T-helper 2 cell treated with Interferon-gamma antibody and Interleukin-4, amounts not matched to agents 5 μg/mL and 100 μg/mL, for 36 hours (primary cell): ENCODE measurements around the gene SIT1.
A peak's percentile ranks its signal among the peaks of the same experiment; 100 is the strongest.
"Not testable (repeated sequence)": the region's sequence is repeated elsewhere in the genome, so short reads cannot be mapped to it uniquely, and the experiment has no call there.

Experiments
- DNase-seq: peaks from one replicate; pipeline ENCODE4 v3.0.0; 2021; ENCODE audit warnings: low spot score
- H3K27ac Mint-ChIP-seq: one replicate; pipeline ENCODE4 v1.8.0; 2021; ENCODE audit warnings: mild to moderate bottlenecking, mixed read lengths
- H3K27me3 Mint-ChIP-seq: one replicate; pipeline ENCODE4 v1.8.0; 2021; ENCODE audit warnings: low read depth, mixed read lengths
- H3K36me3 Mint-ChIP-seq: one replicate; pipeline ENCODE4 v1.8.0; 2021; ENCODE audit warnings: low read depth, mixed read lengths
- H3K4me1 Mint-ChIP-seq: one replicate; pipeline ENCODE4 v1.8.0; 2021; ENCODE audit warnings: low read depth, mixed read lengths
- H3K4me3 Mint-ChIP-seq: one replicate; pipeline ENCODE4 v1.8.0; 2022; ENCODE audit warnings: mild to moderate bottlenecking, moderate library complexity, mixed read lengths
- H3K9me3 Mint-ChIP-seq: one replicate; pipeline ENCODE4 v1.8.0; 2021; ENCODE audit warnings: mixed read lengths

SIT1 gene

DNA sequence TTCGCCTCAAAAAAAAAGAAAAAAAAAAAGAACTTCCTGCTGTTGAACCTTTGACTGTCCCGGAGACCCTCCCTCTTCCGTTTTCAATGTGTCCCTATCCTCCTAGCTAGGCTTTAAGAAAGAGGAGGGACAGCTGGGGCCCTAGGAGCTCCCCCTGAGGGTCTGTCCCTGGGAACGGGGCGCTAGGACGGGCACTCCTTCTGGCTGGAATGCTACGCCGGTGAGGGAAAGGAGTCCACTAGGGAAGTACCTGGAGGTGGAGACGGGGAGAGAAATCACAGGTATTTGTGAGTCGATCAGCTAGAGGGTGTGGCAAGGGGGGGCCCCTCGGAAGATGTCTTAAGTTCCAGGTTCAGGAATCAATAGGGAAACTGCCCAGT is 4.6 kb downstream of the SIT1 start:
- Mint-ChIP-seq H3K4me1 (peaks cover 43% of the 10 kb centered on the region), H3K27me3 (no peaks in the 10 kb centered on the region), H3K4me3 (peak overlapping the region; percentile 100), H3K36me3 (peaks cover 45% of the 10 kb centered on the region), H3K27ac (peak overlapping the region; percentile 98), H3K9me3 (peaks cover 3% of the 10 kb centered on the region)
- DNase-seq = no peak

- Mint-ChIP-seq H3K4me3 (peak overlapping the region; percentile 100), H3K4me1 (peaks cover 39% of the 10 kb centered on the region)
- not testable (repeated sequence) for H3K9me3 Mint-ChIP-seq
Observed at GRCh38 chr9:35645736-35646135, 5.0 kb downstream of the SIT1 start.

DNA sequence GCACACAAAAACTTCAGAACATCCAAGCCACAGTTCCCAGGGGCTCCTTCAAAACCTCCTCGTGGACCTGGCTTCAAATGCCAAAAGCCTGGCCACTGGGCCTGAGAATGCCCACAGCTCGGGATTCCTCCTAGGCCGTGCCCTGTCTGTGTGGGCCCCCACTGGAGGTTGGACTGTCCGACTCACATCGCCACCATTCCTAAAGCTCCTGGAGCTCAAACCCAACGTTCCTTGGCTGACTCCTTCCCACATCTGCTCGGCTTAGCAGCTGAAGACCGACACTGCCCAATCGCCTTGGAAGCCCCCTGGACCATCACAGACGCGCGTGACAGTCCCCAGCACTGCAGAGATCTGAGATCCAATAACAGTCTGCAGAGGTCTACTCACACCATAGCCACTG is 7.7 kb downstream of the SIT1 start:
- Mint-ChIP-seq H3K4me3 (no peak overlapping the region), H3K36me3 (peaks cover 46% of the 10 kb centered on the region), H3K27me3 (no peaks in the 10 kb centered on the region), H3K4me1 (peaks cover 42% of the 10 kb centered on the region), H3K27ac (no peak overlapping the region), H3K9me3 (peaks cover 12% of the 10 kb centered on the region)
- no peak for DNase-seq

More at GRCh38 chr9:35645736-35646135, 5.0 kb downstream of the SIT1 start:
- peak overlapping the region; percentile 98 for H3K27ac Mint-ChIP-seq
- H3K36me3 Mint-ChIP-seq = peaks cover 49% of the 10 kb centered on the region
- H3K27me3 Mint-ChIP-seq, DNase-seq: not testable (repeated sequence)

DNA sequence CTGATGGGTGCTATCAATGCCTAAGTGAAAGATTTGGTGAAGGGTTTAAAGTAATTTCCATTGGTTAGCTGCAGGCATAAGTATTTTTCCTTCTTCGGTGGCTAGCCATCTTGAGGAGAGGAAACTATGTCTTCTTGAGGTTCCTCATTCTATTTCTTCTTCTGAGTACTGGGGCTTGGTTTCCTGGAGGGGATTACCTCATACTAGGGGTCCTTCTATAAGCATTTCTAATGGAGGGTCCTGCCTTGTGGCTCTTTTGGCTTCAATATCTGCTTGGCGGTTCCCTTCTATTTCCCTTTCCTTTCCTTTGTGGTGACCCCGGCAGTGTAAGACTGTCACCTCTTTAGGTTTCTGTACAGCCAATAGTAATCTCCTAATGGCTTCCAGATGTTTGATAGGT is 9.3 kb downstream of the SIT1 start:
- not testable (repeated sequence) for H3K27ac Mint-ChIP-seq, H3K27me3 Mint-ChIP-seq, H3K4me3 Mint-ChIP-seq, DNase-seq
- Mint-ChIP-seq H3K36me3 (peaks cover 41% of the 10 kb centered on the region), H3K9me3 (peaks cover 12% of the 10 kb centered on the region), H3K4me1 (peaks cover 42% of the 10 kb centered on the region)

GRCh38 chr9:35640431-35640830 is 10.3 kb downstream of the SIT1 start:
- H3K27me3 Mint-ChIP-seq, H3K4me3 Mint-ChIP-seq, DNase-seq: not testable (repeated sequence)
- Mint-ChIP-seq H3K27ac (peak overlapping the region; percentile 38), H3K9me3 (peaks cover 12% of the 10 kb centered on the region), H3K36me3 (peaks cover 39% of the 10 kb centered on the region), H3K4me1 (peaks cover 47% of the 10 kb centered on the region)

- Mint-ChIP-seq H3K27me3 (no peaks in the 10 kb centered on the region), H3K9me3 (peaks cover 12% of the 10 kb centered on the region), H3K4me1 (peaks cover 48% of the 10 kb centered on the region), H3K36me3 (peaks cover 37% of the 10 kb centered on the region), H3K27ac (peak overlapping the region; percentile 84), H3K4me3 (peak overlapping the region; percentile 51)
- DNase-seq = no peak
Observed at GRCh38 chr9:35639631-35640030, 11.1 kb downstream of the SIT1 start.

DNA sequence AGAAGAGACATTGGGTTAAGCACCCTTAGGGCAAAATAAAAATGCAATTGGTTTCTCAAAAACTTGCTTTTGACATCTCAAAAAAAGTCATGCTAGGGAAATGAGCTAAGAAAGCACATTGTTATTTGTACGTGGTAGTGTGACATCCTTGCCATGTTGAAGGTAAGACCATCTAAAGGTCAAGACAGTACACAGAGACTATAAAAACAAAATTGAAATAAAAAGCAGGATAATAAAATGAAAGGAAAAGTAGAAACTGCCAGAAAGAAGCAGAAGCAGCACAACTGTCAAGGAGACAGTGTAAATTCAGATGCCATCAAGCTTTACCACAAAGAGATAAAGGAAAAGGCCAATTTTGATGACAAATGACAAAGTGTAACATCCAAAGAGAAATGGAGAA is 11.5 kb downstream of the SIT1 start:
- Mint-ChIP-seq H3K4me1 (peaks cover 44% of the 10 kb centered on the region), H3K4me3 (peak overlapping the region; percentile 51), H3K36me3 (peaks cover 33% of the 10 kb centered on the region), H3K27ac (peak overlapping the region; percentile 84), H3K9me3 (peaks cover 12% of the 10 kb centered on the region)
- DNase-seq, H3K27me3 Mint-ChIP-seq: not testable (repeated sequence)

DNA sequence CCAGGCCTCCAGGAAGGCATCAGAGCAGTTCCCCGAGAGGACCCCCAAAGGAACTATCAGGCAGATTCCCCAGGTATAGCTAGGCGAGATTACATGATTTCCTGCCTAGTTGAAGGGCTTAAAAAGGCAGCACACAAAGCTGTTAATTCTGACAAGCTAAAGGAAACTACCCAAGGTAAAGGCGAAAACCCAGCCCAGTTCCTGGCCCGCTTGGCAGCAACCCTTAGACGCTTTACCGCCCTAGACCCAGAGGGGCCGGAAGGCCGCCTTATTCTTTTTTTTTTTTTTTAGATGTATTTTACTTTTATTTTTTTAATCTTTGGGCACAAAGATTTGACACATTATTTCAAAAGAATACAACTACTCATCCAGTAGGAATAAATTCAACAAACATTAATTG is 12.0 kb downstream of the SIT1 start:
- Mint-ChIP-seq H3K4me1 (peaks cover 44% of the 10 kb centered on the region), H3K9me3 (peaks cover 12% of the 10 kb centered on the region), H3K36me3 (peaks cover 33% of the 10 kb centered on the region), H3K27ac (peak overlapping the region; percentile 84)
- DNase-seq, H3K27me3 Mint-ChIP-seq, H3K4me3 Mint-ChIP-seq: not testable (repeated sequence)

DNA sequence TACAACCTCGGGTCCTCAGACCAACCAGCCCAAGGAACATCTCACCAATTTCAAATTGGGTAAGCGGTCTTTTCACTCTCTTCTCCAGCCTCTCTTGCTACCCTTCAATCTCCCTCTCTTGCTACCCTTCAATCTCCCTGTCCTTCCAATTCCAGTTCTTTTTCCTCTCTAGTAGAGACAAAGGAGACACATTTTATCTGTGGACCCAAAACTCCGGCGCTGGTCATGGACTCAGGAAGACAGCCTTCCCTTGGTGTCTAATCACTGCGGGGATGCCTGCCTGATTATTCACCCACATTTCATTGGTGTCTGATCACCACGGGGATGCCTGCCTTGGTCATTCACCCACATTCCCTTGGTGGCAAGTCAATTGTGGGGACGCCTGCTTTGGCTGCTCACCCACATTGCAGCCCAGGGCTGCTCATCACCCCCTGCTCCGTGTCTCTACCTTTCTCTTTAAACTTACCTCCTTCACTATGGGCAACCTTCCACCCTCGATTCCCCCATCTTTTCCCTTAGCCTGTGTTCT is 13.2 kb downstream of the SIT1 start:
- Mint-ChIP-seq H3K9me3 (peaks cover 12% of the 10 kb centered on the region), H3K36me3 (peaks cover 25% of the 10 kb centered on the region), H3K4me1 (peaks cover 41% of the 10 kb centered on the region)
- not testable (repeated sequence) for H3K4me3 Mint-ChIP-seq, H3K27ac Mint-ChIP-seq, H3K27me3 Mint-ChIP-seq, DNase-seq

DNA sequence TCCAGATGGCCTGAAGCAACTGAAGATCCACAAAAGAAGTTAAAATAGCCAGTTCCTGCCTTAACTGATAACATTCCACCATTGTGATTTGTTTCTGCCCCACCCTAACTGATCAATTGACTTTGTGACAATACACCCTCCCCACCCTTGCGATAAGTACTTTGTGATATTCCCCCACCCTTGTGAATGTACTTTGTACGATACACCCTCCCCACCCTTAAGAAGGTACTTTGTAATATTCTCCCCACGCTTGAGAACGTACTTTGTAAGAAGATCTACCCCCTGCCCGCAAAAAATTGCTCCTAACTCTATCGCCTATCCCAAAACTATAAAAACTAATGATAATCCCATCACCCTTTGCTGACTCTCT is 13.9 kb downstream of the SIT1 start:
- Mint-ChIP-seq H3K9me3 (peaks cover 12% of the 10 kb centered on the region), H3K36me3 (peaks cover 25% of the 10 kb centered on the region), H3K4me1 (peaks cover 41% of the 10 kb centered on the region)
- not testable (repeated sequence) for H3K27ac Mint-ChIP-seq, DNase-seq, H3K27me3 Mint-ChIP-seq, H3K4me3 Mint-ChIP-seq

GRCh38 chr9:35636135-35636876 is 14.4 kb downstream of the SIT1 start:
- Mint-ChIP-seq H3K4me3 (no peak overlapping the region), H3K4me1 (peaks cover 36% of the 10 kb centered on the region), H3K36me3 (peaks cover 21% of the 10 kb centered on the region), H3K9me3 (peaks cover 10% of the 10 kb centered on the region), H3K27me3 (no peaks in the 10 kb centered on the region), H3K27ac (no peak overlapping the region)
- DNase-seq = no peak

- no peaks in the 10 kb centered on the region for H3K27me3 Mint-ChIP-seq
- H3K27ac Mint-ChIP-seq = no peak overlapping the region
- peaks cover 36% of the 10 kb centered on the region for H3K4me1 Mint-ChIP-seq
- peaks cover 15% of the 10 kb centered on the region for H3K36me3 Mint-ChIP-seq
- H3K9me3 Mint-ChIP-seq = peaks cover 5% of the 10 kb centered on the region
- no peak for DNase-seq
- no peak overlapping the region for H3K4me3 Mint-ChIP-seq
Observed at GRCh38 chr9:35635730-35636129, 15.0 kb downstream of the SIT1 start.

DNA sequence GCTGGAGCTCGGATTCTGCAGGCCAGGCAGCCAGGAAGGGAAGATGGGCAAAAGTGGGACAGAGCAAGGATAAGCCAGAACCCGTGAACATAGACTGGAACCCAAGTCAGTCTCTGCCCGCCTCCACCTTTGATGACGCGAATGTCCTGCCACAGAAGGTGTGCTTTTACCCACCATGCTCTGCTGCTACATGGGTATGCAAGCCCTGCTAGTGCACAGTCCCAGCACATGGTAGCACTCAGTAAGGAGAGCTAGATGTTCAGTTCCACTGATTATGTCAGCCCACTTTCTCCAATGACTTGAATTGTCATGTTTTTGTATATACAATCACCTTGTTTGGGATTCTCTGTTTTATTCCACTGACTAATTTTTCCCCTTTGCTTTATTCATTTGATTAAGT is 21.1 kb downstream of the SIT1 start:
- no peak overlapping the region for H3K4me3 Mint-ChIP-seq
- H3K4me1 Mint-ChIP-seq = peaks cover 5% of the 10 kb centered on the region
- no peaks in the 10 kb centered on the region for H3K9me3 Mint-ChIP-seq
- H3K27ac Mint-ChIP-seq = no peak overlapping the region
- no peaks in the 10 kb centered on the region for H3K36me3 Mint-ChIP-seq
- DNase-seq = no peak
- H3K27me3 Mint-ChIP-seq = no peaks in the 10 kb centered on the region

DNA sequence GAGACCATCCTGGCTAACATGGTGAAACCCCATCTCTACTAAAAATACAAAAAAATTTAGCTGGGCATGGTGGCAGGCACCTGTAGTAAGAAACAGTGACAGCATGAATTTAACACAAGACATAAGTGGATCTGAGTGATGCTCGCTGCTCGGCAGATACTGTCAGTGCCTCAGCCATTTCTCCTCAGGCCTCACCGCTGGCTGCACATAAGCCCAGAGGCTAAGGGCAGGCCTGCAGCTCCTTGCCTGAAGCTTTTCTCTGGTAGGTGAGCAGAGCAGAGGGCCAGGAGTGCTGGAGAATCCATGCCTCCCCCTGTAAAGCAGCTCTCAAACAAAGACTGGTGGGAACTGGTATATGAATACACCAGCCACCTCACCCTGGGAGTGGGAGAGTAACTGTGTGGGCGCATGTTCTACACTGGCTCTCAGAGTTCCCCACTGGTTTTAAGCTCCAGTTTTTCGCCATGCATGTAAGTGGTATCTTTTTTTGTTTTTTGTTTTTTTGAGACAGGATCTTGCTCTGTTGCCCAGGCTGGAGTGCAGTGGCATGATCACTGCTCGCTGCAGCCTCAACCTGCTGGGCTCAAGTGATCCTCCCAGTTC is 22.2 kb downstream of the SIT1 start:
- Mint-ChIP-seq H3K9me3 (no peaks in the 10 kb centered on the region), H3K4me1 (peaks cover 5% of the 10 kb centered on the region), H3K27me3 (no peaks in the 10 kb centered on the region), H3K27ac (no peak overlapping the region), H3K36me3 (no peaks in the 10 kb centered on the region), H3K4me3 (no peak overlapping the region)
- no peak for DNase-seq
